Tibial nerve (tissue), 4 donors: Measurements from ENCODE around the gene IL1R2. TPM values are rescaled to one million over a fixed set of nuclear protein-coding genes. Genes with fewer than 3 reads are reported as not detected.

Experiments
- DNase-seq, 2 donors: peaks; one replicate each; pipeline ENCODE4 v3.0.0-alpha.2; 2019; ENCODE audit warnings: low spot score in 2 of 2
- H3K27ac ChIP-seq, 4 donors: fragments of 200-600 bp; sonication (generic) in 3 of 4; one replicate each; pipeline ENCODE4 v1.5.1; 2017 to 2019; ENCODE audit warnings: mild to moderate bottlenecking in 1 of 4
- H3K27me3 ChIP-seq, 2 donors: fragments of 200-600 bp; sonication (generic) in 1 of 2; one replicate each; pipeline versions ENCODE4 v1.5.1 to v1.6.0; 2017 to 2019
- H3K36me3 ChIP-seq, 3 donors: fragments of 200-600 bp; sonication (generic); one replicate each; pipeline ENCODE4 v1.5.1; 2018 to 2019
- H3K4me1 ChIP-seq, 4 donors: fragments of 200-600 bp; sonication (generic) in 3 of 4; one replicate each; pipeline ENCODE4 v1.5.1; 2017 to 2019
- H3K4me3 ChIP-seq, 4 donors: fragments of 200-600 bp; sonication (generic) in 3 of 4; one replicate each; pipeline ENCODE4 v1.5.1; 2017 to 2019; ENCODE audit warnings: mild to moderate bottlenecking in 1 of 4, moderate library complexity in 1 of 4
- H3K9me3 ChIP-seq, 4 donors: fragments of 200-600 bp; sonication (generic) in 3 of 4; one replicate each; pipeline ENCODE4 v1.5.1; 2017 to 2019
- EP300 ChIP-seq, 2 donors: sonication (generic); formaldehyde crosslinking; IDR thresholded peaks; one replicate each; pipeline ENCODE4 v1.6.1; 2017; ENCODE audit warnings: antibody characterized with exemption in 2 of 2, mild to moderate bottlenecking in 1 of 2
- POLR2A ChIP-seq, 2 donors: fragments of 450-650 bp; IDR thresholded peaks; one replicate each; pipeline ENCODE4 v1.6.1; 2017; ENCODE audit warnings: antibody characterized with exemption in 2 of 2, mild to moderate bottlenecking in 2 of 2, moderate library complexity in 2 of 2
- WGBS, 2 donors: methylation state at CpG; one replicate each; pipeline ENCODE4 v1.1.5; 2018; 5-methylcytosine and 5-hydroxymethylcytosine counted together
- total RNA-seq, 4 donors: library from RNA; depleted of rRNA; stranded (reverse); fragments of >200 nt; gene quantifications; one replicate each; pipeline ENCODE4 v1.1.0, GENCODE V29; 2016
- TF ChIP-seq, protein P1 (sequence below), 5 experiments: fragments of 200-600 bp in 3 of 5; fragments of 450-650 bp in 2 of 5; sonication (generic) in 3 of 5; IDR thresholded peaks; one replicate each; pipeline ENCODE4 v1.5.1; 2016 to 2019; ENCODE audit warnings: antibody characterized with exemption in 5 of 5, mild to moderate bottlenecking in 3 of 5, moderate library complexity in 2 of 5

IL1R2 gene
- total RNA-seq, 4 donors from 2014 or later: 3.6 to 17.7 (median 7.5) TPM

DNA sequence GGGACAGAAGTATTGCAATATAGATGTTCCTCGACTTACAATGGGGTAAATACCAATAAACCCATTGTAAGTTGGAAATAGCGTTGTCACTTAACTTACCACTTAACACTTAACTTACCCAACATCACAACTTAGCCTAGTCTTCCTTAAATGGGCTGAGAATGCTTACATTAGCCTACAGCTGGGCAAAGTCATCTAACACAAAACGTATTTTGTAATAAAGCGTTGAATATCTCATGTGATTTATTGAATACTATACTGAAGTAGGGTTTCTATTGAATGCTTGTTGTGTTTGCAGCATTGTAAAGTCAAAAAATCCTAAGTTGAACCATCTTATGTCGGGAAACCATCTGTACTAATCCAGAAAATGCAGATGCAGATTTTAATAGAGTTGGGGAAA lies 23.6 kb downstream of the IL1R2 start:
- no peak for TF ChIP-seq POLR2A (IDR thresholded peaks at IDR 0.05)
- TF ChIP-seq, protein P1, sequence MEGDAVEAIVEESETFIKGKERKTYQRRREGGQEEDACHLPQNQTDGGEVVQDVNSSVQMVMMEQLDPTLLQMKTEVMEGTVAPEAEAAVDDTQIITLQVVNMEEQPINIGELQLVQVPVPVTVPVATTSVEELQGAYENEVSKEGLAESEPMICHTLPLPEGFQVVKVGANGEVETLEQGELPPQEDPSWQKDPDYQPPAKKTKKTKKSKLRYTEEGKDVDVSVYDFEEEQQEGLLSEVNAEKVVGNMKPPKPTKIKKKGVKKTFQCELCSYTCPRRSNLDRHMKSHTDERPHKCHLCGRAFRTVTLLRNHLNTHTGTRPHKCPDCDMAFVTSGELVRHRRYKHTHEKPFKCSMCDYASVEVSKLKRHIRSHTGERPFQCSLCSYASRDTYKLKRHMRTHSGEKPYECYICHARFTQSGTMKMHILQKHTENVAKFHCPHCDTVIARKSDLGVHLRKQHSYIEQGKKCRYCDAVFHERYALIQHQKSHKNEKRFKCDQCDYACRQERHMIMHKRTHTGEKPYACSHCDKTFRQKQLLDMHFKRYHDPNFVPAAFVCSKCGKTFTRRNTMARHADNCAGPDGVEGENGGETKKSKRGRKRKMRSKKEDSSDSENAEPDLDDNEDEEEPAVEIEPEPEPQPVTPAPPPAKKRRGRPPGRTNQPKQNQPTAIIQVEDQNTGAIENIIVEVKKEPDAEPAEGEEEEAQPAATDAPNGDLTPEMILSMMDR (IDR thresholded peaks at IDR 0.05): no peak
- TF ChIP-seq EP300 (IDR thresholded peaks at IDR 0.05): no peak
- Histone ChIP-seq H3K9me3 (no peaks in the 10 kb centered on the region), H3K4me1 (peaks cover 0 to 2% (median 0%) of the 10 kb centered on the region in 4 donors), H3K27me3 (no peaks in the 10 kb centered on the region), H3K36me3 (no peaks in the 10 kb centered on the region), H3K27ac (no peak overlapping the region), H3K4me3 (no peak overlapping the region)
- 75 to 82% methylated on average over 5 of the region's 5 CpGs for WGBS, 2 donors
- no peak for DNase-seq

DNA sequence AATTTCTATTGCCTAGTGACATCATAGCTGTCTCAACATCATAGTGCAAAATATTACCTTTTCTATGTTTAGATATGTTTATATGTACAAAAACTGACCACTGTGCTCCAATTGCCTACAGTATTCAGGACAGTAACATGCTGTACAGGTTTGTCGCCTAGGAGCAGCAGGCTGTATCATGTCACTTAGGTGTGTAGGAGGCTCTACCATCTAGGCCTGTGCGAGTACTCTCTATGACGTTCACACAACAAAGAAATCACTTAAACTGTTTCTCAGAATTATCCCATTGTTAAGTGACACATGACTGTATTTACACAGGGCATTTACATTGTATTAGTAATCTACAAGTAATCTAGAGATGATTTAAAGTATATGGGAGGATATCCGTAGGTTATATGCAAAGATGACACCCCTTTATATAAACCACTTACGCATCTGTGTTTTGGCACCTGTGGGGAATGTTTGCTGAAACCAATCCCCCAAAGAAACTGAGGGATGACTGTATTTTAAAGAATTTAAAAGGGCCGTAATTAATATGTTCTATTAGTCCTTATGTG lies 24.7 kb downstream of the IL1R2 start:
- no peaks in the 10 kb centered on the region for H3K27me3 ChIP-seq
- no peak overlapping the region for H3K4me3 ChIP-seq
- TF ChIP-seq POLR2A (IDR thresholded peaks at IDR 0.05) (no peak), EP300 (IDR thresholded peaks at IDR 0.05) (no peak)
- TF ChIP-seq, protein P1 (IDR thresholded peaks at IDR 0.05): no peak
- WGBS, 2 donors: 78 to 83% methylated on average over 6 of the region's 6 CpGs
- no peak overlapping the region for H3K27ac ChIP-seq
- DNase-seq: no peak
- peaks cover 0 to 12% (median 0%) of the 10 kb centered on the region in 4 donors for H3K4me1 ChIP-seq
- H3K9me3 ChIP-seq: no peaks in the 10 kb centered on the region
- no peaks in the 10 kb centered on the region for H3K36me3 ChIP-seq

DNA sequence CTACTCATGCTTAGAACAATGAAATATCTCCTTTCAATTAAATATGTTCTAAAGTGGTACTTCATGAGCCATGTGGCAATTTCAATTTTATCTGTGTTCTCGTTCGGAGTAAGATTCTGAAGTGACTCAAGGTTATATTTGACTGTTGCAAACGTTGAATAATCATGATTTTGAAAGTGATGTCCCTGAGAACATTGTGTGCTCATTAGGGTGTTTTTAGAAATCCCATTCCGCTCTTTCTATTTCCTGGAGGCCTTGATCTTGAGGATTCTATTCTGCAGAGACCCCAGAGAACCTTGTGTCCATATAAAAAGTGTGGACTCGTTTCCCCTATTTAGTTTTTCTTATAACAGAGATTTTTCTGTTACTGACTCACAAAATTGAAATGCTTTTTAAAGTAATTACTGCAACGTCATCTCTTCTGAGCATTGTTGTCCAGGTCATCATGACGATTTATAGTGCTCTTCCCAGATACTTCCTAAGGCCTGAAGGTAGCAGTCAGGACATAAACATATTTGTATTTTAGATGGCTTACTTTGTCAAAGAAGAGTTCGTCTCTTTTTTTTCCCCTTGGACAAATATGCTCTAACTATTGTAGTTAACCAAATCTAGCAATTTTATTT lies 27.2 kb downstream of the IL1R2 start:
- no peak overlapping the region for H3K4me3 ChIP-seq
- no peak for TF ChIP-seq EP300 (IDR thresholded peaks at IDR 0.05)
- no peaks in the 10 kb centered on the region for H3K9me3 ChIP-seq
- H3K27me3 ChIP-seq: no peaks in the 10 kb centered on the region
- H3K27ac ChIP-seq: no peak overlapping the region
- no peak for DNase-seq
- no peaks in the 10 kb centered on the region for H3K36me3 ChIP-seq
- WGBS, 2 donors: 80 to 83% methylated on average over 8 of the region's 8 CpGs
- peaks cover 0 to 19% (median 0%) of the 10 kb centered on the region in 4 donors for H3K4me1 ChIP-seq

DNA sequence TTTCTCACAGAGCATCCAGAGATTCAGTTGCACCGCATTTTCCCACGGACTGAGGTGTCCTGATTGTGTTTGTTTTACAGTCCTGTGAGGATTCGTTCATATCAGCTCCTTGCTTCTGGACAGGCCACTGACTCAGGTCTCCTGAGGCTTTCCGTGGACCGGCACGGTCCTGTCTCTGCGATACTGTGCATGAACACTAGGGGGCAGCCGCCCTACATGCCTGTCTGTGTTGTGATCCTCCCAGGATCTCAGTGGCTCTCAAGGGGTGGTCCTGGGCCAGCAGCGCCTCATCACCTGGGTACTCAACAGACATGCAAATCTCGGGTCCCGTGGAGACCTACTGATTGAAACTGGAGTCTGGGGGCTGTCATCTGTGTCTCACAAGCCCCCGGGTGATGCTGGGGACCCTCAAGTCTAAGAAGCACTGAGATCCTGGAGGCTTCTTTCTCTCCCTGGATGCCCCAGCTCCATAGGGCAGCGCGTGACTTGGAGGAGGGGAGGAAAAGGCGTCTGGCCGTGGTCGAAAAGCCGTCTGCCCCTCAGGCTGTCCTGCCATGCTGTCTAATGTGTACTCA lies 28.9 kb downstream of the IL1R2 start:
- peak overlapping the region in 1 of 4 donors; percentile 71 for H3K27ac ChIP-seq

DNA sequence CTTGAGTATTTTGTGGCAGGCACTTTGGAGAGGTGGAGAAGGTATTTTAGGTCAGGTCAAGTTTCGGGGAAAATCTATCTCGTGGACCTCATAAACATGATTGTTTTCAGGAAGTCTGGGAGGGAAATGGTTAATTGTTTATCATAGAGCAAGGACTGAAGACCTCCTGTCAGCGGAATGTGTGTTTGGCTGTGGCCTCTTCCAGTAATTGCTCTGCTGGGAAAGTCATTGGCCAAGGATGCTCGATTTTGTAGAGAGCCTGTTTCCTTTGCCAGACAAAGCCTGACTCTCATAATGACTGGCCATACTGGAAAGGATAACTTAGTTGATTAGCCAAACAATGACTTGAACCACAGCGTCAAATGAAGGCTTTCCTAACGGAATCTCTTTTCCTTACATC lies 30.0 kb downstream of the IL1R2 start:
- 52 to 54% methylated on average over 6 of the region's 6 CpGs for WGBS, 2 donors
- peak overlapping the region in 1 of 4 donors; percentile 71 for H3K27ac ChIP-seq

More for the DNA sequence above, 28.9 kb downstream of the IL1R2 start:
- H3K27me3 ChIP-seq: no peaks in the 10 kb centered on the region
- 9 to 20% methylated on average over 15 to 18 of the region's 18 CpGs for WGBS, 2 donors
- H3K9me3 ChIP-seq: no peaks in the 10 kb centered on the region
- peaks cover 0 to 31% (median 0%) of the 10 kb centered on the region in 4 donors for H3K4me1 ChIP-seq
- no peaks in the 10 kb centered on the region for H3K36me3 ChIP-seq
- no peak overlapping the region for H3K4me3 ChIP-seq
- TF ChIP-seq EP300 (IDR thresholded peaks at IDR 0.05) (peak in 1 of 2 donors; percentile 68), POLR2A (IDR thresholded peaks at IDR 0.05) (no peak)
- TF ChIP-seq, protein P1 (IDR thresholded peaks at IDR 0.05): peak; percentile 93 to 98 (median 97)
- peak; percentile 84 to 94 for DNase-seq

More for the DNA sequence above, 30.0 kb downstream of the IL1R2 start:
- no peak for DNase-seq
- Histone ChIP-seq H3K9me3 (no peaks in the 10 kb centered on the region), H3K27me3 (no peaks in the 10 kb centered on the region), H3K4me1 (peaks cover 0 to 41% (median 0%) of the 10 kb centered on the region in 4 donors), H3K4me3 (no peak overlapping the region), H3K36me3 (no peaks in the 10 kb centered on the region)
- TF ChIP-seq, protein P1 (IDR thresholded peaks at IDR 0.05): no peak
- peak in 1 of 2 donors; percentile 64 for TF ChIP-seq EP300 (IDR thresholded peaks at IDR 0.05)
